T-helper 2 cell treated with Interferon-gamma antibody and Interleukin-4, amounts not matched to agents 5 μg/mL and 100 μg/mL, for 36 hours (primary cell): Measurements from ENCODE around the gene ARMC6.
A peak's percentile ranks its signal among the peaks of the same experiment; 100 is the strongest.
"Not testable (repeated sequence)": the region's sequence is repeated elsewhere in the genome, so short reads cannot be mapped to it uniquely, and the experiment has no call there.

Experiments used
- DNase-seq: peaks from one replicate; pipeline ENCODE4 v3.0.0; 2021; ENCODE audit warnings: low spot score
- H3K27ac Mint-ChIP-seq: one replicate; pipeline ENCODE4 v1.8.0; 2021; ENCODE audit warnings: mild to moderate bottlenecking, mixed read lengths
- H3K27me3 Mint-ChIP-seq: one replicate; pipeline ENCODE4 v1.8.0; 2021; ENCODE audit warnings: low read depth, mixed read lengths
- H3K36me3 Mint-ChIP-seq: one replicate; pipeline ENCODE4 v1.8.0; 2021; ENCODE audit warnings: low read depth, mixed read lengths
- H3K4me1 Mint-ChIP-seq: one replicate; pipeline ENCODE4 v1.8.0; 2021; ENCODE audit warnings: low read depth, mixed read lengths
- H3K4me3 Mint-ChIP-seq: one replicate; pipeline ENCODE4 v1.8.0; 2022; ENCODE audit warnings: mild to moderate bottlenecking, moderate library complexity, mixed read lengths
- H3K9me3 Mint-ChIP-seq: one replicate; pipeline ENCODE4 v1.8.0; 2021; ENCODE audit warnings: mixed read lengths

The ARMC6 gene

DNA sequence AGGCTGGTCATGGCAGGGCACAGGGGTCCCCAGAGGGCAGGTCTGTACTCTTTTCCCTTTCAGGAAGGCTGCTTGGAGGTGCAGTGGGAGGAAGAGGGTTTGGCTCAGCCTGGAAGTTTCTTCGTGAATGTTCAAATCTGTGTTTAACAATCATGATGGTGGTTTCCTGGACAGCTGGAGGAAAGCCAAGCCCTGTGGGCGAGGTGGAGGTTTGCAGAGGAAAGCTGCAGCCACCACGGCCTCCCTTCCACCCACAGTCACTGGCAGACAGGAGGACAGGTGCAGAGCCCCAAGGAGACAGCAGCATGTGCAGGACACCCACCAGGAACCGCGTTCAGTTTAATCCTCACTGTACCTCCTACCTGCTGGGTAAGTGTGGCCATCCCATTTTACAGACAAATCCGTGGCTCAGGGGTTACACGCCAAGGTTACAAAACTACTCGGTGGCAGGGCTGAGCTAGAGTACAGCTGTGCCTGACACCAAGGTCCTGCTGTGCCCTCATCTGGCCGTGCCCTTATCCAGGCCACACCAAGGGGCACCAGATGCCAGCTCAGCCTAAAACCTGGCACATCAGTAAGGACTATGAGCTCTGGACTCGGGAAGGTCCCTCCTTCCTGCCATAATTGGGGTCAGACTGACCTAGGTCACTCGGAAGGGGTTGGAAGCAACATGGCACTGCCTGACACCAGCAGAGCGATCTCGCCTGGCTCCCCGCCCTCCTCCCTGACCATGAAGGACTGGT lies 34.2 kb upstream of the ARMC6 start:
- H3K27ac Mint-ChIP-seq = peak overlapping the region; percentile 70
- no peak for DNase-seq
- no peaks in the 10 kb centered on the region for H3K27me3 Mint-ChIP-seq
- no peaks in the 10 kb centered on the region for H3K9me3 Mint-ChIP-seq
- no peak overlapping the region for H3K4me3 Mint-ChIP-seq
- H3K4me1 Mint-ChIP-seq = peaks cover 10% of the 10 kb centered on the region
- peaks cover 53% of the 10 kb centered on the region for H3K36me3 Mint-ChIP-seq

GRCh38 chr19:18999896-19000620 lies 33.3 kb upstream of the ARMC6 start:
- H3K27me3 Mint-ChIP-seq = no peaks in the 10 kb centered on the region
- DNase-seq = no peak
- H3K4me3 Mint-ChIP-seq = no peak overlapping the region
- H3K4me1 Mint-ChIP-seq = peaks cover 10% of the 10 kb centered on the region
- peaks cover 58% of the 10 kb centered on the region for H3K36me3 Mint-ChIP-seq
- peak overlapping the region; percentile 50 for H3K27ac Mint-ChIP-seq
- no peaks in the 10 kb centered on the region for H3K9me3 Mint-ChIP-seq

- no peak for DNase-seq
- Mint-ChIP-seq H3K4me1 (peaks cover 6% of the 10 kb centered on the region), H3K27ac (no peak overlapping the region), H3K9me3 (no peaks in the 10 kb centered on the region), H3K4me3 (no peak overlapping the region), H3K27me3 (no peaks in the 10 kb centered on the region), H3K36me3 (peaks cover 60% of the 10 kb centered on the region)
Measured at GRCh38 chr19:19004144-19004543, 29.3 kb upstream of the ARMC6 start.

DNA sequence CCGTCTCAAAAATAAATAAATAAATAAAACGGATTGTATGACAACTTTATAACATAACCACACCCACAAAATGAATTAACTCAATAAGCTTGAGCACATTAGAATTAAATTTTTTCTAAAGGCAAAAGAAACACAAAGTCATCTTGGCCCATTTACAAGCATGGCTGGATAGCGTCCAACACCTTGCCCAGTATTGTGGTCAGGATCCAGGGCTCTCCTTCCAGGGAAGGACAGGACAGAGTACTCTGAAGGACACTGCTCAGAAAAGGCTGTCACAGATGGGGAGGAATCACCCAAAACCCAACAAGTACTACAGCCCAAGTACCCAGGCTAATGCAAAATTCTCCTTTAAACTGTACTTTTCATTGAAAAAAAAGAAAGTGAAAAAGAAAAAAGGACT lies 27.2 kb upstream of the ARMC6 start:
- Mint-ChIP-seq H3K36me3 (peaks cover 60% of the 10 kb centered on the region), H3K27me3 (no peaks in the 10 kb centered on the region)

GRCh38 chr19:19009951-19010350 lies 23.5 kb upstream of the ARMC6 start:
- Mint-ChIP-seq H3K27ac (no peak overlapping the region), H3K27me3 (no peaks in the 10 kb centered on the region), H3K36me3 (peaks cover 45% of the 10 kb centered on the region), H3K9me3 (no peaks in the 10 kb centered on the region), H3K4me1 (no peaks in the 10 kb centered on the region), H3K4me3 (no peak overlapping the region)
- DNase-seq = no peak

More for the DNA sequence above, 27.2 kb upstream of the ARMC6 start:
- no peaks in the 10 kb centered on the region for H3K4me1 Mint-ChIP-seq
- H3K9me3 Mint-ChIP-seq = no peaks in the 10 kb centered on the region
- no peak overlapping the region for H3K4me3 Mint-ChIP-seq
- no peak overlapping the region for H3K27ac Mint-ChIP-seq
- no peak for DNase-seq

GRCh38 chr19:19010551-19010950 lies 22.9 kb upstream of the ARMC6 start:
- DNase-seq = no peak
- H3K4me1 Mint-ChIP-seq = no peaks in the 10 kb centered on the region
- H3K27me3 Mint-ChIP-seq = no peaks in the 10 kb centered on the region
- no peak overlapping the region for H3K4me3 Mint-ChIP-seq
- peaks cover 41% of the 10 kb centered on the region for H3K36me3 Mint-ChIP-seq
- H3K9me3 Mint-ChIP-seq = no peaks in the 10 kb centered on the region
- H3K27ac Mint-ChIP-seq = no peak overlapping the region

GRCh38 chr19:19021115-19021514 lies 12.3 kb upstream of the ARMC6 start:
- peaks cover 50% of the 10 kb centered on the region for H3K36me3 Mint-ChIP-seq
- no peaks in the 10 kb centered on the region for H3K27me3 Mint-ChIP-seq
- H3K4me1 Mint-ChIP-seq = peaks cover 8% of the 10 kb centered on the region
- no peak overlapping the region for H3K4me3 Mint-ChIP-seq
- no peak overlapping the region for H3K27ac Mint-ChIP-seq
- DNase-seq = no peak
- no peaks in the 10 kb centered on the region for H3K9me3 Mint-ChIP-seq

DNA sequence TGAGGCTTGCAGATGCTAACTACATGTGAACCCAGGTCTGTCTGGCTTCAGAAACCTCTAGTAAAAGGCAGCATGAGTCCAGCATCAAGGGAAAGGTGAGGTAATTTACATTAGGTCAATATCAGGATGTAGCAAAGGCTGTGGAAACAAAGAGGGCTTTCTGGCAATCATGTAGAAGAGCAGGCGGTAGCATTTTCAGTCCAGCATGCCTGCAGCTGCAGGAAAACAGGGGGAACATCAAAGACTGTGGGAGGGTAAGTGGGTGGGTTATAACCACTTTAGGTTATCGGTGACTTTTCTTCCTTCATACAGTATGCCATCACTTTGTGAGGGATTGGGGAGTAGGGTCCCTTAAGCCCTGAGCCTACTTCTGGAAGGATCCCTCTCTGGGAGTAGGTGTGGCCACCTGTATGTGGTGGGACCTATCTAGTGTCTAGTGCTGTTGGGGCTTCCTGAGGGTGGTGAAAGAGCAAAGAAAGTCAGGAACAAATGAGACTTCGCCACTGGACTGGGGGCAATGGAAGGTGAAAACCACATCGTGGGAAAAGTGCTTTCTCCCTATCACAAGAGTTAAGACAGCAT lies 10.9 kb upstream of the ARMC6 start:
- Mint-ChIP-seq H3K36me3 (peaks cover 51% of the 10 kb centered on the region), H3K4me1 (peaks cover 10% of the 10 kb centered on the region), H3K4me3 (no peak overlapping the region), H3K27ac (no peak overlapping the region), H3K9me3 (no peaks in the 10 kb centered on the region), H3K27me3 (no peaks in the 10 kb centered on the region)
- no peak for DNase-seq

GRCh38 chr19:19023376-19023775 lies 10.0 kb upstream of the ARMC6 start:
- H3K9me3 Mint-ChIP-seq, DNase-seq, H3K27ac Mint-ChIP-seq, H3K4me1 Mint-ChIP-seq, H3K4me3 Mint-ChIP-seq, H3K27me3 Mint-ChIP-seq: not testable (repeated sequence)
- peaks cover 52% of the 10 kb centered on the region for H3K36me3 Mint-ChIP-seq

DNA sequence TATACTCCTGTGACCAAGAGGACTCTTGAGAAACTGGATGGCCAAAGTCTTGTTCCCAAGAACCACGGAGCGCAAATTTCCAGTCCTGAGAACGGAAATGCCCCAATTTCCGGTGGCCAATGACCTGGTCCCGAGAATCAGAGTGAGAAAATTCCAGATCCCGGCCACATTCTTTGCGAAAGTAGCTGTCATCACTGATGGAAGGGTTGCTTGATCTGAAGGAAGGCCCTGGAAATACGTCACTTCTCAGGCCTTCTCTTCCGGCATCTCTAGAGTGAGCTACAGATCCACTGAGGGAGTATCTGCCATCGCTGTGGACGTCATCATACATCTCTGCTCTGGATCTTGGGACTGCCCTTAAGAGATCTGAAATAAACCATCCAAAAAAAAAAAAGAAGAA lies 7.5 kb upstream of the ARMC6 start:
- no peaks in the 10 kb centered on the region for H3K27me3 Mint-ChIP-seq

GRCh38 chr19:19026299-19026971 lies 7.0 kb upstream of the ARMC6 start:
- H3K9me3 Mint-ChIP-seq = no peaks in the 10 kb centered on the region
- no peak overlapping the region for H3K27ac Mint-ChIP-seq
- H3K27me3 Mint-ChIP-seq = no peaks in the 10 kb centered on the region
- no peak overlapping the region for H3K4me3 Mint-ChIP-seq
- no peak for DNase-seq
- peaks cover 52% of the 10 kb centered on the region for H3K36me3 Mint-ChIP-seq
- H3K4me1 Mint-ChIP-seq = peaks cover 17% of the 10 kb centered on the region

More for the DNA sequence above, 7.5 kb upstream of the ARMC6 start:
- peaks cover 49% of the 10 kb centered on the region for H3K36me3 Mint-ChIP-seq
- H3K4me3 Mint-ChIP-seq = no peak overlapping the region
- DNase-seq = no peak
- H3K4me1 Mint-ChIP-seq = peaks cover 15% of the 10 kb centered on the region
- no peaks in the 10 kb centered on the region for H3K9me3 Mint-ChIP-seq
- no peak overlapping the region for H3K27ac Mint-ChIP-seq

DNA sequence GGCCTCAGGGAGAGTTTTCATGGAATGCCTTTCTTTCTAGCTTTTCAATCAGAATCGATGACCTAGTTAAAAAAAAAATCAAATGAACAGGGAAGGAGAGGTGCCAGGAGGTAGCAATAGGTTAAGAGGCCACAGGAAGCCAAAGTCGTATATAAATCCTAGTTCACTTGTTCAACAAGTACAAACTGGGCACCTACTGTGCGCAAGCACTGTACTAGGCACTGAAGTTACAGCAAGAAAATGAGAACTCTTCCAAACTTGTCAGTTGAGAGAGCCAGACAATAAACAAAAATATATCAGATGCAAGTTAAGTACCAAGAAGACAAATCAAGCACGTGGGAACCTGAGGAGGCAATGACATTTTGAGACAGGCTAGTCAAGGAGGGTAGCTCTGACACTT lies 6.2 kb upstream of the ARMC6 start:
- H3K27me3 Mint-ChIP-seq = no peaks in the 10 kb centered on the region
- H3K4me3 Mint-ChIP-seq = no peak overlapping the region
- H3K27ac Mint-ChIP-seq = no peak overlapping the region
- no peak for DNase-seq
- no peaks in the 10 kb centered on the region for H3K9me3 Mint-ChIP-seq
- peaks cover 21% of the 10 kb centered on the region for H3K4me1 Mint-ChIP-seq
- H3K36me3 Mint-ChIP-seq = peaks cover 56% of the 10 kb centered on the region

- no peak for DNase-seq
- no peak overlapping the region for H3K27ac Mint-ChIP-seq
- no peaks in the 10 kb centered on the region for H3K9me3 Mint-ChIP-seq
- H3K4me3 Mint-ChIP-seq = no peak overlapping the region
- peaks cover 52% of the 10 kb centered on the region for H3K36me3 Mint-ChIP-seq
- no peaks in the 10 kb centered on the region for H3K27me3 Mint-ChIP-seq
- peaks cover 19% of the 10 kb centered on the region for H3K4me1 Mint-ChIP-seq
Measured at GRCh38 chr19:19028526-19028925, 4.9 kb upstream of the ARMC6 start.

GRCh38 chr19:19031891-19032290 lies 1.5 kb upstream of the ARMC6 start:
- Mint-ChIP-seq H3K27ac (peak overlapping the region; percentile 96), H3K4me1 (peaks cover 24% of the 10 kb centered on the region), H3K9me3 (no peaks in the 10 kb centered on the region), H3K4me3 (peak overlapping the region; percentile 94), H3K27me3 (no peaks in the 10 kb centered on the region), H3K36me3 (peaks cover 40% of the 10 kb centered on the region)
- no peak for DNase-seq
